Stimulated activated CD4-positive, alpha-beta T cell treated with anti-CD3 and anti-CD28 coated beads, Interleukin-2, amount 100 ng/mL, for 24 hours (primary cell): Measurements from ENCODE around the gene CRYBA2.

Experiments used
- DNase-seq, 2 donors: peaks; one replicate each; pipeline ENCODE4 v3.0.0-alpha.2; 2020

The CRYBA2 gene

GRCh38 chr2:218998414-218999002 lies 5.3 kb upstream of the CRYBA2 start:
- no peak for DNase-seq

- no peak for DNase-seq
These were observed 4.5 kb upstream of the CRYBA2 start for GRCh38 chr2:218997731-218998130.

- DNase-seq: no peak
These were observed 3.7 kb upstream of the CRYBA2 start for GRCh38 chr2:218996937-218997336.

GRCh38 chr2:218995972-218996711 lies 2.9 kb upstream of the CRYBA2 start:
- DNase-seq: peak; percentile 89

GRCh38 chr2:218995561-218995960 lies 2.3 kb upstream of the CRYBA2 start:
- DNase-seq: no peak

- peak; percentile 17 to 20 for DNase-seq
These were observed 398 bp downstream of the CRYBA2 start for GRCh38 chr2:218992703-218993344.

GRCh38 chr2:218992196-218992595 lies 1.0 kb downstream of the CRYBA2 start:
- DNase-seq: no peak

GRCh38 chr2:218991674-218992168 lies 1.5 kb downstream of the CRYBA2 start:
- no peak for DNase-seq

GRCh38 chr2:218990612-218991011 lies 2.6 kb downstream of the CRYBA2 start:
- DNase-seq: no peak

GRCh38 chr2:218990052-218990451 lies 3.2 kb downstream of the CRYBA2 start:
- no peak for DNase-seq

- no peak for DNase-seq
These were observed 4.6 kb downstream of the CRYBA2 start for GRCh38 chr2:218988650-218989049.

- no peak for DNase-seq
These were observed 5.1 kb downstream of the CRYBA2 start for GRCh38 chr2:218988164-218988563.

- peak in 1 of 2 donors; percentile 16 for DNase-seq
These were observed 7.0 kb downstream of the CRYBA2 start for GRCh38 chr2:218986148-218986761.

GRCh38 chr2:218985325-218986091 lies 7.7 kb downstream of the CRYBA2 start:
- no peak for DNase-seq

GRCh38 chr2:218985021-218985324 lies 8.2 kb downstream of the CRYBA2 start, which contains the start of gene FEV:
FEV (minus strand) TSS chr2:218985184; CDS start chr2:218985075, 109 bp downstream.
- no peak for DNase-seq

- DNase-seq: no peak
These were observed 8.8 kb downstream of the CRYBA2 start for GRCh38 chr2:218984239-218985020.

GRCh38 chr2:218983934-218984238 lies 9.3 kb downstream of the CRYBA2 start:
- DNase-seq: no peak

- DNase-seq: no peak
These were observed 9.8 kb downstream of the CRYBA2 start for GRCh38 chr2:218983263-218983933.

GRCh38 chr2:218982586-218983262 lies 10.5 kb downstream of the CRYBA2 start:
- no peak for DNase-seq

GRCh38 chr2:218981881-218982585 lies 11.2 kb downstream of the CRYBA2 start:
- peak in 1 of 2 donors; percentile 51 for DNase-seq
